Cardiac muscle cell (in vitro differentiated cells and primary cell): Measurements from ENCODE around the gene PDRG1. TPM values are rescaled to one million over a fixed set of nuclear protein-coding genes. Genes with fewer than 3 reads are reported as not detected.

ENCODE experiments used
- DNase-seq, 2 donors: peaks; one replicate each; pipeline versions ENCODE4 v3.0.0 to v3.0.0-alpha.2; 2010 to 2017; ENCODE audit warnings: low read depth in 1 of 2, low spot score in 1 of 2
- H3K27ac ChIP-seq: fragments of 200-600 bp; sonication (generic); 2 replicates; pipeline ENCODE4 v1.5.1; 2016
- H3K27me3 ChIP-seq: fragments of 200-600 bp; sonication (generic); 2 replicates; pipeline ENCODE4 v1.6.0; 2016; ENCODE audit warnings: control low read depth
- H3K36me3 ChIP-seq: fragments of 200-600 bp; sonication (generic); 2 replicates; pipeline ENCODE4 v1.5.1; 2016; ENCODE audit warnings: control low read depth
- H3K4me1 ChIP-seq: fragments of 200-600 bp; sonication (generic); 2 replicates; pipeline ENCODE4 v1.8.1; 2017; ENCODE audit warnings: low read depth, mild to moderate bottlenecking, mixed run types
- H3K4me3 ChIP-seq: fragments of 200-600 bp; sonication (generic); 2 replicates; pipeline ENCODE4 v1.5.1; 2016; ENCODE audit warnings: mild to moderate bottlenecking
- H3K9me3 ChIP-seq: fragments of 200-600 bp; sonication (generic); 2 replicates; pipeline ENCODE4 v1.5.1; 2017; ENCODE audit warnings: low read depth, mild to moderate bottlenecking, control low read depth
- CTCF ChIP-seq: IDR thresholded peaks from 2 replicates; pipeline ENCODE4 v1.5.1; 2012; ENCODE audit warnings: low read depth, mild to moderate bottlenecking, low read length
- polyA plus RNA-seq: library from polyadenylated mRNA; unstranded; fragments of >200 nt; fragmentation: Nextera tagmentation; extraction: Ambion mirVana; gene quantifications from 2 replicates; pipeline ENCODE4 v1.2.1, GENCODE V29; 2016
- total RNA-seq: library from RNA; depleted of rRNA; stranded (reverse); fragments of >200 nt; gene quantifications from 2 replicates; pipeline ENCODE4 v1.2.3, GENCODE V29; 2016

PDRG1 gene
- total and polyA plus RNA-seq, 2 experiments from 2014 or later, result 14.4 to 38.6 TPM

- TF ChIP-seq CTCF, result no peak
- Histone ChIP-seq H3K4me3 (no peak overlapping the region), H3K27me3 (no peaks in the 10 kb centered on the region), H3K9me3 (no peaks in the 10 kb centered on the region), H3K27ac (no peak overlapping the region), H3K4me1 (peaks cover 5% of the 10 kb centered on the region), H3K36me3 (no peaks in the 10 kb centered on the region)
- no peak for DNase-seq
Measured at GRCh38 chr20:31909253-31910070, 42.4 kb downstream of the PDRG1 start.

- H3K4me3 ChIP-seq, result no peak overlapping the region
- TF ChIP-seq CTCF, result no peak
- no peaks in the 10 kb centered on the region for H3K36me3 ChIP-seq
- H3K27me3 ChIP-seq, result no peaks in the 10 kb centered on the region
- DNase-seq, result no peak
- H3K9me3 ChIP-seq, result no peaks in the 10 kb centered on the region
- H3K27ac ChIP-seq, result no peak overlapping the region
- H3K4me1 ChIP-seq, result no peaks in the 10 kb centered on the region
Measured at GRCh38 chr20:31908424-31908823, 43.4 kb downstream of the PDRG1 start.

- Histone ChIP-seq H3K9me3 (no peaks in the 10 kb centered on the region), H3K27ac (no peak overlapping the region), H3K4me1 (no peaks in the 10 kb centered on the region), H3K27me3 (no peaks in the 10 kb centered on the region), H3K4me3 (no peak overlapping the region), H3K36me3 (no peaks in the 10 kb centered on the region)
- DNase-seq, result no peak
- no peak for TF ChIP-seq CTCF
Measured at GRCh38 chr20:31908016-31908415, 43.8 kb downstream of the PDRG1 start.

GRCh38 chr20:31907046-31907445 lies 44.8 kb downstream of the PDRG1 start:
- Histone ChIP-seq H3K9me3 (no peaks in the 10 kb centered on the region), H3K27ac (no peak overlapping the region), H3K4me3 (no peak overlapping the region), H3K4me1 (no peaks in the 10 kb centered on the region), H3K36me3 (no peaks in the 10 kb centered on the region), H3K27me3 (no peaks in the 10 kb centered on the region)
- DNase-seq, result no peak
- no peak for TF ChIP-seq CTCF

- H3K27ac ChIP-seq, result no peak overlapping the region
- H3K36me3 ChIP-seq, result no peaks in the 10 kb centered on the region
- H3K4me1 ChIP-seq, result no peaks in the 10 kb centered on the region
- H3K9me3 ChIP-seq, result no peaks in the 10 kb centered on the region
- no peak for DNase-seq
- TF ChIP-seq CTCF, result no peak
- no peaks in the 10 kb centered on the region for H3K27me3 ChIP-seq
- no peak overlapping the region for H3K4me3 ChIP-seq
Measured at GRCh38 chr20:31906001-31906400, 45.8 kb downstream of the PDRG1 start.
